Chondrocyte (in vitro differentiated cells): ENCODE data around the gene SPACA6. TPM values are rescaled to one million over a fixed set of nuclear protein-coding genes. Genes with fewer than 3 reads are reported as not detected.

Experiments
- DNase-seq: peaks from one replicate; pipeline ENCODE4 v3.0.0; 2021; ENCODE audit warnings: mixed read lengths, low spot score
- H3K27ac Mint-ChIP-seq: one replicate; pipeline ENCODE4 v1.8.0; 2021; ENCODE audit warnings: mild to moderate bottlenecking, moderate library complexity, mixed read lengths; ENCODE audit not compliant: unreplicated experiment
- H3K27me3 Mint-ChIP-seq: 2 replicates; pipeline ENCODE4 v1.8.0; 2021; ENCODE audit warnings: low read depth, mixed read lengths
- H3K36me3 Mint-ChIP-seq: 2 replicates; pipeline ENCODE4 v1.8.0; 2021; ENCODE audit warnings: low read depth, mixed read lengths
- H3K4me1 Mint-ChIP-seq: 2 replicates; pipeline ENCODE4 v1.8.0; 2021; ENCODE audit warnings: low read depth, mild to moderate bottlenecking, mixed read lengths
- H3K4me3 Mint-ChIP-seq: one replicate; pipeline ENCODE4 v1.8.0; 2021; ENCODE audit warnings: mild to moderate bottlenecking, moderate library complexity, mixed read lengths; ENCODE audit not compliant: unreplicated experiment
- H3K9me3 Mint-ChIP-seq: 2 replicates; pipeline ENCODE4 v1.8.0; 2021; ENCODE audit warnings: low read depth, mixed read lengths
- total RNA-seq: library from RNA; stranded (reverse); gene quantifications from 3 replicates; pipeline ENCODE4 v1.2.1, GENCODE V29; 2021
- TF ChIP-seq, protein P1 (sequence below): fragments of 200-600 bp; sonication (generic); IDR thresholded peaks from 2 replicates; pipeline ENCODE4 v1.5.0; 2021; ENCODE audit warnings: antibody characterized with exemption, mild to moderate bottlenecking, moderate library complexity

SPACA6 gene
- total RNA-seq, 1 donor from 2014 or later, result 20.4 TPM

DNA sequence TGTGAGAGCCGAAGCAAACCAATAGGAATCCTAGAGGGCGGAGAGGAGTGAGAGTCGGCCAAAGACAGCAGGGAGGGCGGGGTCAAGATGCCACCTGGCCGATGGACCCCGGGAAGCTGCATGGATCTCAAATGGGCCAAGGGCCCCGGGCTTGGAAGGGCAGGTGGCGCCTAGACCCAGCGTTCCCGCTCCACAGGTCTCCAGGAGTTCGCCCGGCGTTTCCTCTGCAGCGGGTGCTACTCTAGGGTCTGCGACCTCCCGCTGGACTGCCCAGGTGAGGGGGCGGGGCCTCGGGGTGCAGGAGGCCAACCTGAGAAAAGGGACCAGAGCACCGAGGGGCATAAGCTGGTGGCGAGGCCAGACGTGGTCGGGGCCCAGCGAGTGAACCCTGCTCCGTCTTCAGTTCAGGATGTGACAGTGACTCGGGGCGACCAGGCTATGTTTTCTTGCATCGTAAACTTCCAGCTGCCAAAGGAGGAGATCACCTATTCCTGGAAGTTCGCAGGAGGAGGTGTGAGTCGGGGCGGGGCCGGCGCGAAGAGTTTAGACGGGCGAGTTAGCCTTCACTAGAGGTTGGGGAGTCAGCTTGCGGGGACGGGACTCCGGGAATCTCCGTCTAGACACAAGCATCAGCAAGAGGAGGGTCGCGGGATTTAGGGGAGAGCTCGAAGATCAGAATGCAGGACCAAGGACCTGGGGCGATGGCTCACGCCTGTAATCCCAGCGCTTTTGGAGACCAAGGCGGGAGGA, 9.9 kb downstream of the SPACA6 start:
- Mint-ChIP-seq H3K4me3 (peak overlapping the region; percentile 69), H3K9me3 (no peaks in the 10 kb centered on the region), H3K27me3 (no peaks in the 10 kb centered on the region), H3K4me1 (peaks cover 69% of the 10 kb centered on the region), H3K27ac (peak overlapping the region; percentile 90), H3K36me3 (peaks cover 57% of the 10 kb centered on the region)
- TF ChIP-seq, protein P1, sequence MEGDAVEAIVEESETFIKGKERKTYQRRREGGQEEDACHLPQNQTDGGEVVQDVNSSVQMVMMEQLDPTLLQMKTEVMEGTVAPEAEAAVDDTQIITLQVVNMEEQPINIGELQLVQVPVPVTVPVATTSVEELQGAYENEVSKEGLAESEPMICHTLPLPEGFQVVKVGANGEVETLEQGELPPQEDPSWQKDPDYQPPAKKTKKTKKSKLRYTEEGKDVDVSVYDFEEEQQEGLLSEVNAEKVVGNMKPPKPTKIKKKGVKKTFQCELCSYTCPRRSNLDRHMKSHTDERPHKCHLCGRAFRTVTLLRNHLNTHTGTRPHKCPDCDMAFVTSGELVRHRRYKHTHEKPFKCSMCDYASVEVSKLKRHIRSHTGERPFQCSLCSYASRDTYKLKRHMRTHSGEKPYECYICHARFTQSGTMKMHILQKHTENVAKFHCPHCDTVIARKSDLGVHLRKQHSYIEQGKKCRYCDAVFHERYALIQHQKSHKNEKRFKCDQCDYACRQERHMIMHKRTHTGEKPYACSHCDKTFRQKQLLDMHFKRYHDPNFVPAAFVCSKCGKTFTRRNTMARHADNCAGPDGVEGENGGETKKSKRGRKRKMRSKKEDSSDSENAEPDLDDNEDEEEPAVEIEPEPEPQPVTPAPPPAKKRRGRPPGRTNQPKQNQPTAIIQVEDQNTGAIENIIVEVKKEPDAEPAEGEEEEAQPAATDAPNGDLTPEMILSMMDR, result no peak
- no peak for DNase-seq

DNA sequence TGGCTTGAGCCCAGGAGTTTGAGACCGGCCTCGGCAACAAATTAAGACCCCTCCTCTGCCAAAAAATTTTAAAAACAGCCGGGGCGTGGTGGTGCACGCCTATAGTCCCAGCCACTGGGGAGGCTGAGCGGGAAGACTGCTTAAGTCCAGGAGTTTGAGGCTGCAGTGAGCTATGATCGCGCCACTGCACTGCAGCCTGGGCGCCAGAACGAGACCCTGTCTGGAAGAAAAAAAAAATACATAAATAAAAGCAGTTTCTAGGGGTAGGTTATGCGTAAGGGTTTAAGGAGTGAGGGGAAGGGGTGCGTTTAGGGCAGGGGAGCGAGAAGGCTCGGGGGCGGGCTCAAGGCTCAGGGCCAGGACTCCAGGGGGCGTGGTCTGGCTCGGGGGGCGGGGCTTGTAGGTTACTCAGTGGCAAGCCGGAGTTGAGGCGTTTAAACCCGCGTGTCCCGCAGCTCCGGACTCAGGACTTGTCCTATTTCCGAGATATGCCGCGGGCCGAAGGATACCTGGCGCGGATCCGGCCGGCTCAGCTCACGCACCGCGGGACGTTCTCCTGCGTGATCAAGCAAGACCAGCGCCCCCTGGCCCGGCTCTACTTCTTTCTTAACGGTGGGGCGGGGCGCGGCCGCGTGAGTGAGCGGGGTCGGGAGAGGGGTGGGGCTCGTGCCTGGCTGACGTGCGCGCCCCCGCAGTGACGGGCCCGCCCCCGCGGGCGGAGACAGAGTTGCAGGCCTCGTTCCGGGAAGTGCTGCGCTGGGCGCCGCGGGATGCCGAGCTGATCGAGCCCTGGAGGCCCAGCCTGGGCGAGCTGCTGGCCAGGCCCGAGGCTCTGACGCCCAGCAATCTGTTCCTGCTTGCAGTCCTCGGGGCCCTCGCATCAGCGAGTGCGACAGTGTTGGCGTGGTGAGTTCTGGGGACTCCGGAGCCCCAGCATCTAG, 10.7 kb downstream of the SPACA6 start:
- Mint-ChIP-seq H3K27me3 (no peaks in the 10 kb centered on the region), H3K4me3 (peak overlapping the region; percentile 69), H3K36me3 (peaks cover 54% of the 10 kb centered on the region), H3K27ac (peak overlapping the region; percentile 90), H3K9me3 (no peaks in the 10 kb centered on the region), H3K4me1 (peaks cover 66% of the 10 kb centered on the region)
- TF ChIP-seq, protein P1, result peak; percentile 79
- DNase-seq, result peak; percentile 98

GRCh38 chr19:51704626-51705025, 11.5 kb downstream of the SPACA6 start:
- TF ChIP-seq, protein P1, result no peak
- no peak for DNase-seq
- no peaks in the 10 kb centered on the region for H3K9me3 Mint-ChIP-seq
- peak overlapping the region; percentile 84 for H3K27ac Mint-ChIP-seq
- no peaks in the 10 kb centered on the region for H3K27me3 Mint-ChIP-seq
- peaks cover 61% of the 10 kb centered on the region for H3K4me1 Mint-ChIP-seq
- peak overlapping the region; percentile 69 for H3K4me3 Mint-ChIP-seq
- H3K36me3 Mint-ChIP-seq, result peaks cover 51% of the 10 kb centered on the region

GRCh38 chr19:51706296-51706695, 13.2 kb downstream of the SPACA6 start:
- TF ChIP-seq, protein P1, result no peak
- Mint-ChIP-seq H3K4me1 (peaks cover 49% of the 10 kb centered on the region), H3K36me3 (peaks cover 42% of the 10 kb centered on the region), H3K27ac (peak overlapping the region; percentile 15), H3K9me3 (no peaks in the 10 kb centered on the region), H3K27me3 (no peaks in the 10 kb centered on the region), H3K4me3 (no peak overlapping the region)
- no peak for DNase-seq

- Mint-ChIP-seq H3K9me3 (no peaks in the 10 kb centered on the region), H3K27ac (no peak overlapping the region), H3K4me1 (peaks cover 44% of the 10 kb centered on the region), H3K36me3 (peaks cover 37% of the 10 kb centered on the region), H3K27me3 (no peaks in the 10 kb centered on the region), H3K4me3 (no peak overlapping the region)
- no peak for DNase-seq
- TF ChIP-seq, protein P1, result no peak
These were observed 13.8 kb downstream of the SPACA6 start for GRCh38 chr19:51706885-51707284.
